HG03354 (cell line): ENCODE results near the gene PPIL6.

Source experiments
- ATAC-seq: cut with Tn5 transposase; IDR thresholded peaks from one replicate; pipeline ENCODE4 v1.9.1; 2021; ENCODE audit warnings: mild to moderate bottlenecking; ENCODE audit not compliant: unreplicated experiment, poor library complexity, severe bottlenecking

Gene PPIL6

DNA sequence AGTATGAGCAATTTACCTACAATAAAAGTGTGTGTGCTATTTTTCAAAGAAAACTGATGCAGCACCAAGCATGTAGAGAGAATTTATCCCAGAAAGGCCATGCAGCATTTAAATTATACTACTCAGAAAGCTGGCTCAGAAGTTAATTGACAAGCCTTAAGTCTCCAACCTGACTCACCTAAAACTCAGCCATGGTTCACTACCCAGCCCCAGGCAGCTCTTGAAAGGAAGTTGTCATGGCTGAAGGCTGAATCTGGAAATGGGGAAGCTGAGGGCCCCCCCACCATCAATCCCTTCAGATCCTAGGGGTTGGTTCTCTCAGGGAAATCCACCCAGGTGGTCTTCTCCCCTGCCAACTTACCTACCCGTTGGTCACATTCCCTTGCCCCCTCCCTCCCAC is 19.7 kb downstream of the PPIL6 start:
- no peak for ATAC-seq

DNA sequence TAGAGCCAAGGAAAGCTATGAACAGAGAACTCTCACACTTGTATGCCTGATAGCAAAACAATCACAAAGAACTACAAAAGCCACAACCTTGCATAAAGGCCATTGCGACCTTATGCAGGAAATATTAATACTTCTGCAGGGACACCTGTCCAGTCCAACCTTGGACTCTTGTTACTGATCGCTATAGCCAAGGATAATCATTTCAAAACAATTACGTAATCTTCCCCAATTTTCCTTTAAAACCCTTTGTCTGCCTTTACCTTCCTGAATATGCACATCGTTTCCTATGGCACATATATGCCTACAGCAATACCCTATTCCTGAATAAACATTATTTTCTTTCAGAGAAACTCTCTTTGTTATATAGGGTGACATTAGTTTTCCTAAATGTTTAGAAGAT is 22.8 kb downstream of the PPIL6 start:
- ATAC-seq = no peak

DNA sequence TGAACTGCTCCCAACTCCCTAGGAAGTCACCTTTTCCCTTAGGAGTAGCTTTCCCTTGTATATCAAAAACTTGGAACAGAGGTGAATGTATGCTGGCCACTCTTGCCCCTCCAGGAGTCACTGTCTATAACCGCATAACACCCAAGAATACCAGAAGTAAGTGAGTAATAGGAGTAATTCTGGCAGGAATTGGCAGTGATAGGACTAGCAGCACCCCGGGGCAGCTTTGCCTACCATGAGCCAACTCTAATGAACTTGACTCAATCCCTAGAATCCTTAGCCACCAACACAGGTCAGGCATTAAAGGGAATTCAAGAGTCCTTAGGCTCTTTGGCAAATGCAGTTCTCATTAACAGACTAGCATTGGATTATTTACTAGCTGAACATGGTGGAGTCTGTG is 29.4 kb downstream of the PPIL6 start:
- no peak for ATAC-seq

DNA sequence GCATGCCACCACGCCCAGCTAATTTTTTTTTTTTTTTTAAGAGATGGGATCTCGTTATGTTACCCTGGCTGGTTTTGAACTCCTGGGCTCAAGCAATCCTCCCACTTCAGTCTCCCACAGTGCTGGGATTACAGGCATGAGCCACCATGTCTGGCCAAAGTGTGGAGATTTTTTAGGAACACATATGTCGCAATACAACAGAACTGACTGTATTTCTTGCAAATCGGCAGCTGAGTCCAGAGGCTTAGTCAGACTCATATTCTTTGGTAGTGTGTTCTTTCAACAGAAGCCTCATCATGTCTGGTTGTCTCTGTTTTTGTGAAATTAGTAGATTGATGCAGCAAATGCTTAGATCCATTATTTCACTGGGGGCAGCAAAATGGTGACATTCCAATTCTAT is 34.2 kb downstream of the PPIL6 start:
- ATAC-seq = no peak

DNA sequence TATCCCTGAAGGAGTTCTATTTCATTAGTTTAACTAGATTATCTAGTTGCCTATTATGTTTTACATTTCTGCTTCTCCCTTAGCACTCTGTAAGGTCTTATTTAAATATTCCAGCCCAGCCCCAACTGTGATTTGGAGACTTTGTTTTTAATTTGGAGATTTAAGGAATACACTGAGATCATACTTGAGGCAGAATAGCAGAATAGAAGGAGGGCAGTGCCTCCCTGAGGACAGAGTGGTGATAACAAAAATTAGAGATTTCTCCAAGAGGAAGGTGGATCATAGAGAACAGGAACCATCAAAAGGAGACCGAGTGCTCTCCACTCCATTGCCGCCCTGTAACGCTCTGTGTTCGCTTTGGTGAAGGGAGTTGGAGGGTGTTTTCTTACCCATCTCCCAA is 43.4 kb downstream of the PPIL6 start:
- no peak for ATAC-seq

DNA sequence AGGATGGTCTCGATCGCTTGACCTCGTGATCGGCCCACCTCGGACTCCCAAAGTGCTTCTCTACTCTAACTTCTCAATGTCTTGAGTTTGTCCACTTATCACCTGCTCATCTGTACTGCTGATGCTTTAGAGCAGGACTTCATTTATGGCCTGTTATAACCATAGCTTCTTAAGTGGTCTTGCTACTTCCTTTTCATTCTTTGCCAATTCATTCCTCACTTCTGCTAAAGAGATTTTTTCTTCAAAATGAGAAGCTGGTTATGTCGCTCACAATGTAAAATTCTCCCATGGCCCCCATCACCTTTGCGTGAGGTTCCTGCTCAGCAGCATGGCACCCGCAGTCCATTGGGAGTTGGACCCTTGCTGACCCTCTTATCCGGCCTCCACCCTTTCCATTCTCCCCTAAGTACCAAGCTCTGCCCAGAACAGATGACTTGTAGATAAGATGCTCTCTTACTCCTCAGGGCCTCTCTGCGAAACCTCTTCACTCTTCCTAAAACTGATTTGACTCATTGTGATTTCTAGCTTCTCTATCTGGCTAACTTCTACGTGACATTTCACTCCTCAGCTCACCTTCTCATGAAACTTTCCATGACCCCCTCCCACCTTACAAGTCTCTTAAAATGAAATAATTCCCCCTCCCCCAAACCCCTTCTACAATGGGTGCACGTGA is 44.2 kb downstream of the PPIL6 start:
- ATAC-seq = no peak

DNA sequence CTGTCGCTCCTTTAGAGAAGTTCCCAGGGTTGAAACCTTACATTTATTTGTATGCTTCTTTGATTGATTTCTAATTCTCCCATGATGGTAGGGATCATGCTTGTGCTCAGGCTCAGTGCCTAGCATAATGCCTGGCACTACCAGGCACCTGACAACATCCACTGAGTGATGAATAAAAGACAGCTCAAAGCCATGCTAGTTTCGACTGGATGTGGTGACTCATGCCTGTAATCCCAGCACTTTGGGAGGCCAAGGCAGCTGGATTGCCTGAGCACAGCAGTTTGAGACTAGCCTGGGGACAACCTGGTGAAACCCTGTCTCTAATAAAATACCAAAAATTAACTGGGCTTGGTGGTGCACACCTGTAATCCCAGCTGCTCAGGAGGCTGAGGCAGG is 46.5 kb downstream of the PPIL6 start:
- ATAC-seq = no peak

DNA sequence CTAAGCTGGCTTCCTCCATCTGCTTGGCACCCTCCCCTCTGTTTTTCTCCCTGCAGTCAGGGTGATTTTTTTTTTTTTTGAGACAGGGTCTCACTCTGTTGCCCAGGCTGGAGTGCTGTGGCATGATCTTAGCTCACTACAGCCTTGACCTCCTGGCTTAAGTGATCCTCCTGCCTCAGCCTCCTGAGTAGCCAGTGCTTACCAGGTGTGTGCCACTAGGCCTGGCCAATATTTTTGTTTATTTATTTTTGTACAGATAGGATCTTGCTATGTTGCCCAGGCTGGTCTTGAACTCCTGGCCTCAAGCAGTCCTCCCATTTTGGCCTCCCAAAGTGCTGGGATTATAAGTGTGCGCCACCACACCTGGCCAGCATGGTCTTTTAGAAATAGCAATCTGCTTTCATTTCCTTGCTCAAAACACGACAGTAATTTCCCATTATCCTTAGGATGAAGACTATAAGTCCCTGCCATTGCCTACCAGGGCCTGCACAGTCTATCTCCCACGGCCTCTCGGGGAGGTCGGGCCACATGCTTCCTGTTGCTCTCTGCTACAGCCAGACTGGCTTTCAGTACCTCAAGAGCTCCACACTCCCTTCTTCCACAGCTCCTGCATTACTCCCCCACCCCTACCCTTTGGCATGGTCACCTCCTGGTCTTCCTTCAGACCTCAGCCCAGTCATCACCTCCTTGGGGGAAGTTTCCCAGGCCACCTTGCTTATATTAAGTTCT is 47.1 kb downstream of the PPIL6 start:
- ATAC-seq = no peak

DNA sequence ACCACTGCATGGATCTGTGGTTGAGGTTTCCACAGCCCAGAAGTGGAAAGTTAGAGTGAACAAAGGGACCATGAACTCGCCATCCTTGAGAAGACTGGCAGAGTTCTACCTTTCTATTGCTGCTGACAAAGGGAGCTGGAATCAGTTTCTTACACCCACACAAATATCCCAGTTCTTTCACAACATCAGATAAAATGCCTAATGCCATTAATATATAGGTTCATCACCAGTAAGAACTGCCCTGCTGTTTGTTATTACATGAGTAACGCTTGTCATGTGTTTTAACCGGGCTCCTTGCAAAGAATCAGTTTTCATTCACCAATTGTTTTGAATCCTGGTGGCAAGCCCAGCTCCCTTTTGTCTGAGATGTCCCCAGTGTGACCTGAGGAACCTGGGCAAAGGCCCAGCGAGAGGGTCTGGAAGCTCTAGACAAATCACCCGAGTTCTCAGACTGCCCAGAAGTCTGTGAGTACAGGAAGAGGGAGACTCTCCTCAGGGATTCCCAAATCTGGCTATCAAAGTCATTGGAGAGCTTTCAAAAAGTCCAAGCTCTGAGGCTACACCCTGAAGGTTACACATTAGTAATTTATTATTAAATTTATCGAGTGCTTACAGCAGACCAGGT is 50.7 kb downstream of the PPIL6 start:
- ATAC-seq = no peak

DNA sequence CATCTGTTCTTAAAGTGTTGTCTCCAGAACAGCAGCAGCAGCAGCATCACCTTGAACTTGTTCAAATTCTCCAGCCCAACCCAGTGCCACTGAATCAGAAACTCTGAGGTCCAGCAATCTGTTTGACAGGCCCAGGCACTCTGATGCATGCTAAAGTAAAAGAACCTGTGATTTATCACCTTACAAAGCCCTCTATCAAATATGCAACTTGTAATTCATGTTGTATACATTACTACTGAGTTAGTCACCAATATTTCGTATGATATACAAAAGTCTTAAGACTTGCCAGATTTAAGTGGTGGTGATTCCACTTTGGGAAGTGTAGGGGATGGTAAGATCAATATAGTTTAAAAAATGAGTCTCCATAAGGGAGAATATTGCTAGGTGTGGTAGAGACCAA is 52.2 kb downstream of the PPIL6 start:
- ATAC-seq = no peak

DNA sequence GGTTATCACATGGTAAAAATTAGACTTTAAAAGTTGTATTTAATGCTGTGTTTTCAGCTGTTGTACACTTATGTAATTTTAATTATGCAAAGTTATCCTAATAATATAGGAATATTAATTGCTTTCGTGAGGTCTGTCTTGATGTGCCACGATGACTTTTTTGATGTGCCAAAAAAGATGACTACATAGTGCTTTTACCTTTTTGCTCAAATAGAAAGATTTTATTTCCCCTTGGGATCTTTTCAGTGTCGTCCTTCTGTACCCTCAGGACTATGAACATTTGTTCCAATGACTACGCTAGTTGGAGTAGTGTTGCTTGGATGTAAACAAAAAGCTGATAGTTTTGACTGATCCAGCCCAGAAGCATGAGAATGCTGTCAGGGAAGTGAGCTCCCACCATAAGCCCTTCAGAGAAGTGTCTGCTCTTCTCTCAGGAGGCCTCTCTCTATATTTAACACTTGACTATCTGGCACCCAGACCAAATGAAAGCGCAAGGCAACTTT is 56.9 kb downstream of the PPIL6 start:
- no peak for ATAC-seq

DNA sequence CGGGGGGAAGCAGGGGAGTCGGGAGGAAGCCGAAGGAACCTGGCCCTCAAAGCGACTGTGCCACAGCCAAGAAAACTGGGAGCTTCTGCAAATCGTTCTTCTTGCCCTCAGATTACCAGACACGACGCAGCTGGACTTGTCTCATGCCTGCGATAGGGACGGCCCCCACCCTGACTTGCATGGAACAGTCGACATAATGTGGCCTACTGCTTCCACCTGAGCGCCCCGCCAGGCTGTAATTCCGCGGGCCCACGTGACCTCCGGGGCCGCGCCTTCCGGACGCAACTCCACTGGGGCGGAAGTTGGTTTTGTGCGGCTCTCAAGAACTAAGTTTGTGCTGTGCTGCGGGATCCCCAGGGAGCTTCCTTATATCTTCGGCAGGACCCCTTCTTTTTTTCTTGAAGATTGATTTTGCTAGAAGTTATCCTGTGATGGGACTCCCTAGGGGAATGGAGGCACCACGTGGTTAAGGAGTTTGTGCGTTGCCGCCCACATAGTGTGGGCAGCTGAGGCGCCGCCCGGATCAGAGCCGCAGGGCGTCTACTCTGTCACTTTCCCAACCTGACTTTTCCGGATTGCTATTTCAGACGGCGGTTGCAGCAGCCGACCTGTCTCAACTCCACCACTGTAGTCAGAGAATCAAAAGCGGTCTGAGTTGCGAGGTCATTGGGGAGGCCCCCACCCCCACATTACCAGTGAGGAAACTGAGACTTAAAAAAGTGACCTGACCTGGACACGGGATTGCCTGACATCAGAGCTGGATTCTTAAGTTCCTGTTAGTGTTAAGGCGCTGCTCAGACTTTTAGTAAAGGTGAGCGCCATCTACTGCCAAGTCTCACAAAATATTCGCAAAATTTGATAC is 57.6 kb downstream of the PPIL6 start:
- peak; percentile 73 for ATAC-seq

DNA sequence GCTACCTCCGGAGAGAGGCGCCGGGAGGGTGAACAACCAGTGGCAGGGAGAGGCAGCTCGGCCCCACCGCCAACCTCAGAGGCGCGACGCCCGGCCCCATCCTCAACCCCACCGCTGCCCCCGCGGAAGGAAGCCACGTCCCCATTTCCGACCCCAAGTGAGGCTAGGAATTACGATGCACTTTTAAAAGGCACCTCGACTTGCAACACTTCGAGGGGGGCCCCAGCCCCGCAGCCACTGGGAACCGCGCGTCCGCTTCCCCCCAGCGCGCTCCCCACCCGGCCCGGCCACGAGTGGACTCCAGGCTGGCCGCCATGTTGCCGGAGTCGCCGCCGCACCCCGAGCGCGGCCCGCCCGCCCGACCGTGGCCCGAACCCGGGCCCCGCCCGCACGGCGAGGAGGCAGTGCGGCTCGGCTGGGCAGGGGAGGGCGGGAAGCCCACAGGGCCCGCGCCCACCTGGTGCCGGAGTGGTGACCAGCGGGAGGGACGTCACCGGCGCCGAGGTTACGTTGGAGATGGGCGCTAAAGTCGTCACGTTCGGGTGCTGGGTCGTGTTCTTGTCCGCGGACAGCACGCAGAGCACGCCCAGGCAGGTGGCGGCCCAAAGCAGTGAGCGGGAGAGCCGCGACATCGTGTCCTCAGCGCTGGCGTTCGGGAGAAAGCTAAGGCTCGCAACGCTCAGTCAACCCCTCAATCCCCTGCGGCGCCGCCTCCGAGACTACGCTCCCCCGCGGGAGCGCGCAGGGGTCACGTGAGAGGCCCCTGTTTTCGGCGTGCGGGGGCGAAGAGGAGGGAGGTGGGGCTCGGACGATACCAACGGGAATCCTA is 58.5 kb downstream of the PPIL6 start, which contains the start of gene CD164:
Gene CD164, minus strand, starts transcription at position 721 of the 829 bp plus-strand sequence. Its CDS starts 89 bp downstream, at position 632.
- peak; percentile 57 for ATAC-seq

DNA sequence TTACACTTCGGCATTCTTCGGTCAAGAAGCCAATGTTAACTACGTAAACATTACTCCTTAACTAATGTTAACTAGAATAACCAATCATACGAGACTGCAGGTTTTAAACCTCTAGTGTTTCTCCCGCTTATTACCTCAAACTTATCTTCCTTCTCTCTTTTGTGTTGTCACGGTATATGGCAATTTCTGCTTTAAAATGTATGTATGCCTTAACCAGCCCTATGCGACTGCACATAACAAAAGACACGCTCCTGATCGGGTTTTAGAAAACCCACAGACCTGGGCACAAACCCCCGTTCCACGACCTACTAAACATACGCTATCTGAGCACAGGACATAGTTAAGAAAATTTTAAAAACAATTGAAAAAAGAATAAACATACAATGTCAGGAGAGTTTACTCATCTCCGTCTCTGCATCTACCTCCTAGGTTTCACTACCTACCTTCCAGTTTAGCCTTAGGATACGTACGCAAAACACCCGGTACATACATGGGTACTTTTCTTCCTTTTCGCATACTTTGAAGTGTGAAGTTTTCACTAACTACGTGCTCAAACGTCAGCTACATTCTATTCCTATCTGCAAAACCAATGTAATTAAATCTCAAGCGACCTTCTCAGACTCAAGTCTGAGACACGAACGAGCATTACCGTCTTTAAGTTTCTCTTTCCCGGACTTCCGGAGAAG is 59.2 kb downstream of the PPIL6 start:
- no peak for ATAC-seq

DNA sequence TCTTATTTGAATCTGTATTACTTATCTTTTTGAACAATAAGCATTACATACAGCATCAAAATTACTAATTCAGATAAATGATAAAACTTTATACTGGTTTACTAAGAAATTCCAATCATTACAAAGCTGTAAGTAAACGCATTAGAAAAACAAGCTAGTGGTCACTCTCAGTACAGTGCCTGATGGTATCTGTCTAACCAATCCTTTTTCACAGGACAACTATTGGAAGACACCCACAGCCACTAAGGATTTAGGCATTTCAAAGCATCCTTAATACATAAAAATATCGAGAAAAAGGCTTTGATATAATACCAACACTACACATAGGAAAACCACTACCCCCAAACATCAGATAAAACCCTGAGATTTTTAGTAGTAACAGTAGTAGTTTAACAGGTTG is 60.7 kb downstream of the PPIL6 start:
- no peak for ATAC-seq

DNA sequence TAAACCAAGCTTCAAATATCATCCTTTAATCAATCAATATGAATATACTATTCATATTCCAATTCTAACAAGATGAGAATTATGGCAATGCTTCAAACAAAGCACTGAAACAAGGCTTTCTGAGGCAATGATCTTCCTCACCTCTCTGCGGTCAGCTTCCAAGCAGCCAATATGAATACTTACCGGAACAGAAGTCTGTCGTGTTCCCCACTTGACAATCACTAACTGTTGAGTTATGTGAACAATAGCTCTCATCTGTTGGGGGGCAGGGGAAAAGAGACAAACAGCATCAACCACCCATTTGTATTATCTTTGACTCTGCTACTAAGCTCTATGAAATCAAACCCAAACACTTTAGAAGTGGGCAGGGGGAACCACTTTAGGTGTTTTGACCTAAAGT is 62.7 kb downstream of the PPIL6 start:
- no peak for ATAC-seq

DNA sequence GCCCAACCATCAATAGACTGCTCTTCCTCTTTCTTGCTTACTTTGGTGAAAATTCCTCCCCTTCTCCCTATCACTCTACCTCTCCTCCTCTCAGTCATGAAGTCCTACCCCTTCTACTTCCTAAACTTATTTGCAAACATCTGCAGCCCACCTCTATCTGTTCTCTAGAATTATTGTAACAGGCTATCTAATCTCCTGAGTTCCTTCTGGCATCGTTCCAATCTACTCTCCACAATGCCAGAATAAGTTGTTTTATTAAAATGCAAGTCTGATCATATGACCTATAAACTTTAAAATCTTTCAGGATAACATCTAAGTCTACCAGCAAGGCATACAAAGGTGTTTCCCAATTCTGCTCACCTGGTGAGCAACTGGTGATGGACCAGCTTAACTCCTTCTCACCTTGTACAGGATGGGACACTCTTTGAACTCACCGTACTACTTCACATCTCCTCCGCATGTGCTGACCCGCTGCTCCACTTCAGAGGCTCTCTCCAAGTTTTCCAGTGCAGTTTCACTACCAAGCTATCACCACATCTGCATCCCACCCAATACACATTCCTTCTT is 66.0 kb downstream of the PPIL6 start:
- ATAC-seq = no peak

DNA sequence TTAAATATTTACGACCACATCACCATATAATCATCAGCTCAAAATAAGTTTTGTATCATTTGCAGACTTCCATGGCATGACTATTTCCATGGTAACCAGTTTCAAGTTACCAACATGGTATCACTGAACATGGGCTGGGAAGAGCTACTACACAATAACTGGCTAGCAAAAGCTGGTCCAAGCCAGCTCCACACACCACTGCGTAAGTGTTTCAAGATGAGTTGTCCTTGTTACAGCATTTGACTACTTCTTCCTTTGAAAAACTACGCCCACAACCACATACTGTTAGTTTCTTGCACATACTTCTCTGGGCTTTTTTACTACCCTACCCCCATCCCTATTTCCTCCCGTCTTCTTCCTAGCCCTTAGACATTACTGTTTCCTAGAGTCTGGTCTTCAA is 66.7 kb downstream of the PPIL6 start:
- ATAC-seq = peak; percentile 95
